GM12801 (cell line): ENCODE results near the gene RNLS.

Experiments
- TF ChIP-seq, protein P1 (sequence below): IDR thresholded peaks from one replicate; pipeline ENCODE4 v1.5.1; 2011; ENCODE audit warnings: control low read depth; ENCODE audit not compliant: insufficient read length; ENCODE audit errors: extremely low read depth

Gene RNLS

DNA sequence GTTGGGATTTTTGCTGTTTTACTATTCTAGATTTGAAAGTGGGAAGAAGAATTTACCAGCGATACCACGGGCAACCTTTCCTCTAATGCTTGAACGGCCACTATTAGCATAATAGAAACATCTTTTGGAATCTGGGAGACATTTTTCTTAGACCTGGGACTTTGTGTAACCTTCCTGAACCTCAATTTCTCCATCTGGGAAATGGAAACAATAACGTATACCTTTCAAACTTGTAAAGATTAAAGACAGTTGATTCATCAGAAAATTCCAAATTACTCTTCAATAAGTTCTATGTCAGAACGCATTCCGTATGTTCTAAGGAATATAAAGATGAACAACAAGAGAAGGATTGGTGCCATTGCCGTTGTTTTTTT is 453 bp upstream of the RNLS start:
- TF ChIP-seq, protein P1, sequence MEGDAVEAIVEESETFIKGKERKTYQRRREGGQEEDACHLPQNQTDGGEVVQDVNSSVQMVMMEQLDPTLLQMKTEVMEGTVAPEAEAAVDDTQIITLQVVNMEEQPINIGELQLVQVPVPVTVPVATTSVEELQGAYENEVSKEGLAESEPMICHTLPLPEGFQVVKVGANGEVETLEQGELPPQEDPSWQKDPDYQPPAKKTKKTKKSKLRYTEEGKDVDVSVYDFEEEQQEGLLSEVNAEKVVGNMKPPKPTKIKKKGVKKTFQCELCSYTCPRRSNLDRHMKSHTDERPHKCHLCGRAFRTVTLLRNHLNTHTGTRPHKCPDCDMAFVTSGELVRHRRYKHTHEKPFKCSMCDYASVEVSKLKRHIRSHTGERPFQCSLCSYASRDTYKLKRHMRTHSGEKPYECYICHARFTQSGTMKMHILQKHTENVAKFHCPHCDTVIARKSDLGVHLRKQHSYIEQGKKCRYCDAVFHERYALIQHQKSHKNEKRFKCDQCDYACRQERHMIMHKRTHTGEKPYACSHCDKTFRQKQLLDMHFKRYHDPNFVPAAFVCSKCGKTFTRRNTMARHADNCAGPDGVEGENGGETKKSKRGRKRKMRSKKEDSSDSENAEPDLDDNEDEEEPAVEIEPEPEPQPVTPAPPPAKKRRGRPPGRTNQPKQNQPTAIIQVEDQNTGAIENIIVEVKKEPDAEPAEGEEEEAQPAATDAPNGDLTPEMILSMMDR, result no peak

DNA sequence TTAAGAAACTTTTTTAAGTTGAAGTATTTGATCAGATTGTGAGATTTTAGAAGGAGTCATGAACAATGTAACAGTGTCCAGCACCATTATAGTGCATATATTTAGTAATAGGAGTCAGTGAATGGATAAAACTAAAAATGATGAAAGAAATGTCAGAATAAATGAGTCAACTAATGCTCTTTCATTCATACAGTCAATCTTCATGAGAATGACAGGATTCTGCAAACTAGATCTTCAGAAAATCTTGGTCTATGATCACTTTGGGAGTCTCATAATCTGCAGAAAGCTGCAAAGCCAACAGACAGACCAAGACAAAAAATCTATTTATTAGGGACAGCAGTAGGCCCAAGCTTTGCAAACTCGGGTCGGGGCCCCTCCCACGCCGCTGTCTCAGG is 710 bp downstream of the RNLS start:
- TF ChIP-seq, protein P1, result no peak

DNA sequence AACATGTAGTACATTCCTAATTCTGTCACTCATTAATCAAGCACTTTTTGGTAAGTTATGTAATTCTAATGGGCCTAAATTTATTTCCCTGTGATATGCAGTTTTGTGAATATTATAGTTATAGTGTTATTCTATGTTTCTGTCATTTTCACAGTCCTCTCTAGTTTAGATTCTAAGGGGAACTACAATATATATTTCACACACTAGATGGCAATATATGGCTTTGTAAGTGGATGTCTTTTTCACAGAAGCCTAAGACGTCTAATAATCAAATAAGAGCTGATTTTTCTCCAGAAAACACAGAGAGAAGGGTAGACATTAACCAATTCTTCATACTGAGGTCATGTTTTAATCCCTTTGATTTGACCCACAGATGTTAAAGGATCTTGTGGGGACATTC is 18.0 kb downstream of the RNLS start:
- TF ChIP-seq, protein P1, result no peak

DNA sequence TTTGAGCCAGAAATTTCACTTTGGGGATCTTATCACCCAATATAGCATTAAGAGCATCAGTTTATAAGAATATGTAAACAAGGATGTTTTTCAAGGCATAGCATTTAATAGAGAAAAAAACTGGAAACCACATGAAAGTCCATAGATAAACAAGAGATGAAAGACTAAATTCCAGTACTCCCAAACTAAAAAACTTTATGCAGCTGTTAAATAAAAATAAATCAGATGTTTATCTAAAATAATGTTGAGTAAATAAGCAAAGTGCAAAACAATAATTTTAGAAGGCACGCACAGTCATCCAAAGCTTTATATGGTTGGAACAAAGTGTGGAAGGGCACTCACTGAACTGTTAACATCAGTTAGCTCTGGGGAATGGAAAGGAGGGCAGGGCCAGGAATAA is 21.0 kb downstream of the RNLS start:
- TF ChIP-seq, protein P1, result no peak

DNA sequence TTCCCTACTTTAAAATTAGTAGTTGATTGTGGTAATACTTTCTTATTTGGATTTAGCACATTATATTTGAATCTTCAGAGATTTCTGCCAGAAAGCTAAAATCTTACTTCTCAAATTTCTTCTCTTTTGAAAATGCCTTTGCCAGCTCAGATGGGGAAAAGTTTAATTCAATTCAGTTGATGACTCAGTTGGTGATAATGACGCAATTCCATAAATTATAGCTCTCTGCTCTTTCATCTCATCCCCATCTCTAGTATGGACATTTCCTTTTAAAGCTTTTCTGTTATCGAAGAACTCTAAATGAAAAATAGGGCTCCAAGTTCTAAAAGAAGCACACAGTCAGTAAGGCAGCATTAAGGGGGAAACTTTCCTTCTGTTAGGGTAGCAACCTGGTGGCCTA is 25.5 kb downstream of the RNLS start:
- TF ChIP-seq, protein P1, result no peak

DNA sequence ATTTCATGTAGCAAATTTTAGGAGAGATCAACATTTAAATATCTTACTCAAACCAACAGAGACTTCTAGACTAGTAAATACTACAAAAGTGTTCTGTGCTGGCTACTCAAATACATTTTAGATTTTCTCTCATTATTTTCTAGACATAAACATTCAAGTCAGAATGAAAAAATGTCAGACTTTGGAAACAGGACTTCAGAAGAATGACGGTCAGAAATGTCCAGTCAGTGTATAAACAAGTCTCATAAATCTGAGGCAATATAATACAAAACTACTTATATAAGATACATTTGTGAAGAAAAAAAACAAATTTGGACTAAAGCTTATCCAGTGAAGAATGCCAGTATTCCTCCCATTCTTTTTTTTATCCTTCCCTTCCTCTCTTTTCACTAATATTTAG is 25.9 kb downstream of the RNLS start:
- TF ChIP-seq, protein P1, result no peak

DNA sequence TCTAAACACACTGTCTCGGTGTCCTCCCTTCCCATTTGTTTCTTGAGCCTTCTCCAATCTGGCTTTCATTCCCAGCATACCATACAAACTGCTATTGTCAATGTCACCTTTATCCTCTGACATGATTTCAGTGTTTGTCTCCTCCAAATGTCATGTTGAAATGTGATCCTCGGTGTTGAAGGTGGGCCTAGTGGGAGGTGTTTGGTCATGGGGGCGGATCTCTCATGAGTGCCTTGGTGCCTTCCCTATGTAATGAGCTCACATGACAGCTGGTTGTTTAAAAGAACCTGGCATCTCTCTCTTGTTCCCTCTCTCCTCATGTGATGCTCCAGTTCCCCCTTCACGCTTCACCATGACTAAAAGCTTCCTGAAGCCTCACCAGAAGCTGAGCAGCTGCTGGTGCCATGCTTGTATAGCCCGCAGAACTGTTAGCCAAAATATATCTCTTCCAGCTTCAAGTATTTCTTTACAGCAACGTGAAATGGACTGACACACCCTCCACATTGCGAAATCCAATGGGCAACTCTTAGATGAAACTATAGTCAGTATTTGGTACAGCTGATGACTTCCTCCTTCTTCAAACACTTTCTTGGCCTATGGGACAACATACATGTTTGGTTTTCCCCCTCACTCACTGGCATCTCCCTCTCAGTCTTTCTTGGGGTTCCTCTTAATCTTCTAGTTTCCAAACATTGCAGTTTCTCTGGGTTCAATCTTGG is 27.8 kb downstream of the RNLS start:
- TF ChIP-seq, protein P1, result no peak
